ES-I3 (cell line): ENCODE measurements around the gene LAMC1.
"Not testable (repeated sequence)": the region's sequence is repeated elsewhere in the genome, so short reads cannot be mapped to it uniquely, and the experiment has no call there.

Experiments
- H3K36me3 ChIP-seq: 2 replicates; pipeline ENCODE4 v1.6.1; 2013; ENCODE audit warnings: mild to moderate bottlenecking, low read length, control low read depth, moderate library complexity; ENCODE audit not compliant: insufficient read depth
- H3K4me1 ChIP-seq: 2 replicates; pipeline ENCODE4 v1.6.1; 2013; ENCODE audit warnings: mild to moderate bottlenecking, control low read depth, low read length; ENCODE audit not compliant: insufficient read depth
- H3K9ac ChIP-seq: 2 replicates; pipeline ENCODE4 v1.6.1; 2013; ENCODE audit warnings: low read depth, mild to moderate bottlenecking, low read length, moderate library complexity
- H3K9me3 ChIP-seq: 2 replicates; pipeline ENCODE4 v1.6.1; 2013; ENCODE audit warnings: mild to moderate bottlenecking, low read length, moderate library complexity; ENCODE audit not compliant: control insufficient read depth, insufficient read depth

LAMC1 gene

GRCh38 chr1:183043872-183044854 is 20.9 kb downstream of the LAMC1 start:
- peaks cover 16% of the 10 kb centered on the region for H3K4me1 ChIP-seq
- no peaks in the 10 kb centered on the region for H3K9me3 ChIP-seq
- H3K9ac ChIP-seq = no peak overlapping the region

GRCh38 chr1:183044893-183045649 is 21.9 kb downstream of the LAMC1 start:
- peaks cover 7% of the 10 kb centered on the region for H3K4me1 ChIP-seq
- no peaks in the 10 kb centered on the region for H3K9me3 ChIP-seq
- no peak overlapping the region for H3K9ac ChIP-seq
- no peaks in the 10 kb centered on the region for H3K36me3 ChIP-seq

More at GRCh38 chr1:183043872-183044854, 20.9 kb downstream of the LAMC1 start:
- no peaks in the 10 kb centered on the region for H3K36me3 ChIP-seq

DNA sequence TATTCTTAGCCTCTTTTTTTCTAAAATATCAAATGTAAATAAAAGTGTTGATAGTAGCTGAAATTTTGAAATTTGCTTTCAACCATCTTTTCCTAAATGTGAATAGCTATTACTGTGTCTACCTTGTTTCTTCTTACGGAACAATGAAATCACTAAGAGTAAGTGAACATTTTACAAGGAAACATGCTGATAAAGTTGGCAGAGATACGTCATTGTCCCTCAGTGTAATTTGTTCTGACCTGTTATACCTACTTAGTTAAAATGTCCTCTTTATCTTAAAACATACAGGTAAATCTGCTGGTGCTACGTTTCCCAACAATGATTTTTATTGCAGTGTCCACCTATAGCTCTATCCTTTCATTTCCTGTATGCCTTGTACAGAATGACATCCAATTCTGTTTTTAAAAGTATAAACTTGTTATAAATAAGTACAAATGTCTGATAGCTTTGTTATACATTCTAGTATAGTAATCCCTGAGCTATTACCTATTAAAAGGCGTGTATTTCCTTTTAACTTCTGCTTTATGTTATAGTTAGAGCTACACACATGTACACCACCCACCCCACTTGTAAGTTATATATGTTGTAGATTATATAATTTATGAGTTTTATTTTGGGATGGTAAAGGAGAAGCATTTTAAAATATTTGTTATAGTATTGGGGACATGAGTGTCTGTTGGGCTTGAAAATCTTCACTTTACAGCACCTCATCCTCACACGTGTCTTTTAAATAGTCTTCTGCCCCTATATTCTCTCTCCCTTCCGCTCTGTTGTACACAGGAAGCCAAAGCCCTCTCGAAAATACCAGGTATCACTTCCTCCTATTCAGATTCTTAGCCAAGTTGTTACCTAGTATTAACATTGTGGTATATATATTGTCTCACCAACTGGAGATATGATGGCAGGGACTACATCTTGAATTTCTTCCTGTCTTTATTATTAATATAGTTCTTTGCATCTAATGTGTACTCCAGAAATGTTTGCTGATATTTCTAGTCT is 25.2 kb downstream of the LAMC1 start:
- Histone ChIP-seq H3K9ac (no peak overlapping the region), H3K4me1 (no peaks in the 10 kb centered on the region), H3K36me3 (no peaks in the 10 kb centered on the region), H3K9me3 (no peaks in the 10 kb centered on the region)

- no peaks in the 10 kb centered on the region for H3K36me3 ChIP-seq
- no peaks in the 10 kb centered on the region for H3K9me3 ChIP-seq
- H3K9ac ChIP-seq = no peak overlapping the region
- H3K4me1 ChIP-seq = no peaks in the 10 kb centered on the region
Measured at GRCh38 chr1:183051546-183051945, 28.3 kb downstream of the LAMC1 start.

DNA sequence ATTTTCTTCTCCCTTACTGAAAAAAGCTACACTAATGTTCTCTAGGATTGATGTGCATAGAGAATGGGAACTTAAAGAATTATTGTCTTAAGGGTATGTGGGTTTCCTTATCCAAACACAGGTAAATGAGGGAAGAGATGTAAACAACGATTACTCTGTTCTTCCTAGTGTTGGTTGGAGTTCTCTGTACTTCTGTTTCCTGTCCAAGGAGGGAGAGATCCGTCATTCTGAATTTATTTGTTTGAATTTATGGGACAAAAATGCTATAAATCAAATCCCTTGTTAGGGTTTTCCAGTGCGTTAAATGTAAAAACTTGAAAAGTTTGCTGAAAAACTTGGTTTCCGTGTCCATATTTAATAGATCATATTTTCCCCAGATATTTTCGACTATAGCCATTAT is 29.6 kb downstream of the LAMC1 start:
- Histone ChIP-seq H3K9me3 (no peaks in the 10 kb centered on the region), H3K9ac (no peak overlapping the region), H3K4me1 (no peaks in the 10 kb centered on the region), H3K36me3 (no peaks in the 10 kb centered on the region)

GRCh38 chr1:183058851-183059502 is 35.8 kb downstream of the LAMC1 start:
- peaks cover 12% of the 10 kb centered on the region; the same call in 1 of the 2 replicates for H3K4me1 ChIP-seq

DNA sequence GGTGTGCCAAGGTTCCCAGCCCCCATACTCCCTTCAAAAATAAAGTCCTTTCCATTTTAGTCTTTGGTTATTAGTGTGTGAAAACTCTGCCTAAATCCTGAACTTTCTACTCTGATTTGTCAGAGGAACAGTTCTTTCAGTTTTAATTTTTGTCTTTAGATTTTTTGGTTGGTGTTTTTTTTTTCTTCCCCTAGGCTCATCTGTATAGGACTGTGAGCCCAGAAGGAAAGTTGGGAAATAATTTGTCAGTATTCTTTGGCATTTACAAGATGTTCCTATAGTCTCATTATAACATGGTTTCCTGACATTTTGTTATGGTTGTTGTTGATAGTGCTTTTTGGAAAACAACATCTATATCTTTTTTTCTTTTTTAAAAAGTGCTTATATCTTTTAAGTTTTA is 38.0 kb downstream of the LAMC1 start:
- Histone ChIP-seq H3K4me1 (peaks cover 12% of the 10 kb centered on the region; the same call in 1 of the 2 replicates), H3K36me3 (no peaks in the 10 kb centered on the region), H3K9ac (no peak overlapping the region), H3K9me3 (no peaks in the 10 kb centered on the region)

More at GRCh38 chr1:183058851-183059502, 35.8 kb downstream of the LAMC1 start:
- no peak overlapping the region for H3K9ac ChIP-seq
- H3K9me3 ChIP-seq = no peaks in the 10 kb centered on the region
- H3K36me3 ChIP-seq = no peaks in the 10 kb centered on the region

DNA sequence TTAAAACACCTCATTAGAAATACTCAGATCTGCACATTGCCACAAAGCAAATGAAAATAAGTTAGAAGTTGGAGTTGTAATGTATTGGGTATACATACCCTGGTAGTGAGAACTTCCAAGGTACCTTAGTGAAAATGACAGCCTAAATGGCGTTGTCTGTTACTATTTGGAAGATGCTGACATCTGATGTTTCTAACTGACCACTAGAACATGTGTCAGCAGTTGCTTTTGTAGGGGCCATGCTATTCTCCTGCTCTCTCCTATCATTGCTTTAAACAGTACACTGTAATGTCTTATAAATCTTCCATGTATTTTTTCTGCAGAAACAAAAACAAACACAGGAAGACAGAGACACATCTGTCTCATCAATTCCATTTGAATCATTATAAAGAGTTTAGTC is 40.1 kb downstream of the LAMC1 start:
- Histone ChIP-seq H3K4me1 (peaks cover 12% of the 10 kb centered on the region; the same call in 1 of the 2 replicates), H3K36me3 (no peaks in the 10 kb centered on the region), H3K9ac (no peak overlapping the region), H3K9me3 (no peaks in the 10 kb centered on the region)

DNA sequence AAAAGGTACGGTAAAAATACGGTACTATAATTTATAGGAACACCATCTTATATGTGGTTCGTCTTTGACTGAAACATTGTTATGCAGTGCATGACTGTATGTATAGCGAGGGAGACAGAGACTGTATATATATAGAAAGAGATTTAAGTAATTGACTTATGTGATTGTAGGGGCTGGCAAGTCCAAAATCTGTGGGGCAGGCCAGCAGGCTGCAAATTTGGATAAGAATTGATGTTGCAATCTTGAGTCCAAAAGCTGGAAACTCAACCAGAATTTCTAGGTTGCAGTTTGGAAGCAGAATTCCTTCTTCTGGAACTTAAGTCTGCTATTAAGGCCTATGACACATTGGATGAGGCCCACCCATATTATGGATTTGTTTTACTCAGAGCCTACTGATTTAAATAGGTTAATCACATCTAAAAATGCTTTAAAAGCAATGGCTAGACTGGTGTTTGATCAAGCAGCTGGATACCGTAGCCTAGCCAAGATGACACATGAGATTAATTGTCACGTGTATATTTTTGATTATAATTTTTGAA is 42.0 kb downstream of the LAMC1 start:
- Histone ChIP-seq H3K9ac (no peak overlapping the region), H3K36me3 (no peaks in the 10 kb centered on the region), H3K4me1 (peaks cover 4% of the 10 kb centered on the region; the same call in 1 of the 2 replicates), H3K9me3 (no peaks in the 10 kb centered on the region)

GRCh38 chr1:183066432-183066831 is 43.2 kb downstream of the LAMC1 start:
- peaks cover 15% of the 10 kb centered on the region; the same call in 1 of the 2 replicates for H3K4me1 ChIP-seq
- not testable (repeated sequence) for H3K9ac ChIP-seq, H3K9me3 ChIP-seq, H3K36me3 ChIP-seq

GRCh38 chr1:183069562-183070216 is 46.5 kb downstream of the LAMC1 start:
- H3K9ac ChIP-seq = no peak overlapping the region
- H3K9me3 ChIP-seq = no peaks in the 10 kb centered on the region
- H3K36me3 ChIP-seq = no peaks in the 10 kb centered on the region; the same call in 1 of the 2 replicates
- H3K4me1 ChIP-seq = peaks cover 18% of the 10 kb centered on the region; the same call in 1 of the 2 replicates

- H3K9me3 ChIP-seq = no peaks in the 10 kb centered on the region
- H3K4me1 ChIP-seq = peaks cover 18% of the 10 kb centered on the region; the same call in 1 of the 2 replicates
- H3K9ac ChIP-seq = no peak overlapping the region
- H3K36me3 ChIP-seq = no peaks in the 10 kb centered on the region; the same call in 1 of the 2 replicates
Measured at GRCh38 chr1:183070234-183070922, 47.2 kb downstream of the LAMC1 start.
